A549 (cell line): ENCODE results near the gene AKAP6. TPM values are rescaled to one million over a fixed set of nuclear protein-coding genes. Genes with fewer than 3 reads are reported as not detected.

Experiments used
- ATAC-seq, 2 experiments: fragments of 200-7000 bp in 1 of 2; fragments of >200 bp in 1 of 2; cut with Nextera tagmentation in 1 of 2; cut with Tn5 transposase in 1 of 2; 3 replicates each; pipeline versions ENCODE4 v1.8.0 to v1.9.1; 2018 to 2020; ENCODE audit warnings: mild to moderate bottlenecking in 1 of 2, moderate library complexity in 1 of 2
- CTCF ChIA-PET: fragments of 300-600 bp; sonication (Branson Sonifier 250); formaldehyde crosslinking; extraction: SDS; loops from one replicate; lab custom pipeline; 2021; ENCODE audit warnings: antibody characterized with exemption, inconsistent platforms; lab: Yijun Ruan, JAX
- POLR2A ChIA-PET: fragments of 350-600 bp; formaldehyde crosslinking; extraction: SDS; loops from one replicate; lab custom pipeline; 2021; ENCODE audit warnings: antibody characterized with exemption, inconsistent platforms; lab: Yijun Ruan, JAX
- DNase-seq, 2 experiments: peaks; one replicate each; pipeline versions ENCODE4 v3.0.0 to v3.0.0-alpha.2; 2011 to 2016; ENCODE audit warnings: low read depth in 1 of 2, low spot score in 1 of 2
- FAIRE-seq: peaks from 2 replicates; lab custom pipeline; 2011; peaks lifted over from hg19 to GRCh38; lab: Jason Lieb, UNC
- H3K27ac ChIP-seq, 2 experiments: fragments of >200 bp; sonication (Bioruptor Twin); formaldehyde crosslinking; 3 replicates each; pipeline ENCODE4 v1.5.1; 2016 to 2017
- H3K4me1 ChIP-seq: fragments of >200 bp; sonication (Bioruptor Twin); formaldehyde crosslinking; 3 replicates; pipeline ENCODE4 v1.6.1; 2016
- H3K4me2 ChIP-seq: fragments of >200 bp; sonication (Bioruptor Twin); formaldehyde crosslinking; 3 replicates; pipeline ENCODE4 v1.6.1; 2016
- H3K4me3 ChIP-seq: fragments of >200 bp; sonication (Bioruptor Twin); formaldehyde crosslinking; 3 replicates; pipeline ENCODE4 v1.5.1; 2016
- H3K9me3 ChIP-seq: fragments of >200 bp; sonication (Bioruptor Twin); formaldehyde crosslinking; 3 replicates; pipeline ENCODE4 v1.6.1; 2016
- BCL3 ChIP-seq: fragments of >200 bp; sonication (Bioruptor Twin); formaldehyde crosslinking; IDR thresholded peaks from 3 replicates; pipeline ENCODE4 v1.6.1; 2016
- CBX8 ChIP-seq: fragments of 200-600 bp; sonication (generic); IDR thresholded peaks from 2 replicates; pipeline ENCODE4 v1.6.1; 2016
- CEBPB ChIP-seq, 2 experiments: fragments of >200 bp in 1 of 2; sonication (Bioruptor Twin) in 1 of 2; formaldehyde crosslinking in 1 of 2; IDR thresholded peaks; 2 replicates each; pipeline ENCODE4 v1.6.1; 2012 to 2016
- CHD2 ChIP-seq: fragments of 150-350 bp; IDR thresholded peaks from 2 replicates; pipeline ENCODE4 v1.6.1; 2014; ENCODE audit warnings: low read length; ENCODE audit not compliant: partially characterized antibody
- CHD4 ChIP-seq: fragments of 200-600 bp; sonication (generic); IDR thresholded peaks from 2 replicates; pipeline ENCODE4 v1.6.1; 2016; ENCODE audit warnings: antibody characterized with exemption, mild to moderate bottlenecking, borderline replicate concordance
- FOSB ChIP-seq: fragments of 250-450 bp; sonication (Bioruptor Pico); IDR thresholded peaks from 2 replicates; pipeline ENCODE4 v1.5.0; 2020; ENCODE audit warnings: mild to moderate bottlenecking, moderate library complexity
- GATA3 ChIP-seq: IDR thresholded peaks from 2 replicates; pipeline ENCODE4 v1.6.1; 2012; ENCODE audit warnings: borderline replicate concordance
- HDAC2 ChIP-seq: fragments of 200-600 bp; sonication (generic); IDR thresholded peaks from 2 replicates; pipeline ENCODE4 v1.6.1; 2016
- HEYL ChIP-seq: fragments of 250-450 bp; sonication (Bioruptor Pico); IDR thresholded peaks from 2 replicates; pipeline ENCODE4 v1.8.0; 2021; ENCODE audit warnings: mild to moderate bottlenecking, moderate library complexity
- HOXB13 ChIP-seq: fragments of 250-450 bp; sonication (Bioruptor Pico); IDR thresholded peaks from 2 replicates; pipeline ENCODE4 v1.5.0; 2020; ENCODE audit warnings: low read depth, mild to moderate bottlenecking, moderate library complexity
- HOXB5 ChIP-seq: fragments of 250-450 bp; sonication (Bioruptor Pico); IDR thresholded peaks from 2 replicates; pipeline ENCODE4 v1.5.0; 2020; ENCODE audit warnings: mild to moderate bottlenecking, moderate library complexity
- JUN ChIP-seq, 2 experiments: fragments of >200 bp; sonication (Bioruptor Twin); formaldehyde crosslinking; IDR thresholded peaks; 2 replicates in 1 of 2; 3 replicates in 1 of 2; pipeline ENCODE4 v1.6.1; 2016 to 2017
- JUNB ChIP-seq: fragments of >200 bp; sonication (Bioruptor Twin); formaldehyde crosslinking; IDR thresholded peaks from 2 replicates; pipeline ENCODE4 v1.6.1; 2016
- MAFK ChIP-seq: fragments of 450-650 bp; IDR thresholded peaks from 2 replicates; pipeline ENCODE4 v1.6.1; 2014; ENCODE audit not compliant: partially characterized antibody
- MAX ChIP-seq: IDR thresholded peaks from 2 replicates; pipeline ENCODE4 v1.6.1; 2012
- MYC ChIP-seq: IDR thresholded peaks from 2 replicates; pipeline ENCODE4 v1.6.1; 2012; ENCODE audit warnings: mild to moderate bottlenecking, inconsistent platforms, low read length, improper control_type of control experiment, borderline replicate concordance
- NFE2L2 ChIP-seq: fragments of 150-350 bp; conservative IDR thresholded peaks from 2 replicates; pipeline ENCODE4 v1.6.1; 2014; ENCODE audit warnings: low read length
- NPAS2 ChIP-seq: fragments of 250-450 bp; sonication (Bioruptor Pico); IDR thresholded peaks from 2 replicates; pipeline ENCODE4 v1.8.0; 2022; ENCODE audit warnings: mild to moderate bottlenecking, moderate library complexity, borderline replicate concordance
- PHF8 ChIP-seq: fragments of 200-600 bp; sonication (generic); IDR thresholded peaks from 2 replicates; pipeline ENCODE4 v1.6.1; 2016; ENCODE audit warnings: low read depth, mild to moderate bottlenecking, antibody characterized with exemption, moderate library complexity, borderline replicate concordance
- RAD21 ChIP-seq, 2 experiments: fragments of >200 bp in 1 of 2; sonication (Bioruptor Twin) in 1 of 2; formaldehyde crosslinking in 1 of 2; IDR thresholded peaks in 1 of 2; conservative IDR thresholded peaks in 1 of 2; 2 replicates in 1 of 2; 3 replicates in 1 of 2; pipeline ENCODE4 v1.6.1; 2012 to 2018; ENCODE audit warnings: inconsistent platforms in 1 of 2
- RCOR1 ChIP-seq: fragments of 150-350 bp; IDR thresholded peaks from 2 replicates; pipeline ENCODE4 v1.6.1; 2014; ENCODE audit warnings: antibody characterized with exemption, low read length, low read depth
- RFX5 ChIP-seq: fragments of 450-650 bp; IDR thresholded peaks from 2 replicates; pipeline ENCODE4 v1.7.1; 2014; ENCODE audit warnings: antibody characterized with exemption, mild to moderate bottlenecking, moderate library complexity
- RNF2 ChIP-seq: fragments of 200-600 bp; sonication (generic); IDR thresholded peaks from 2 replicates; pipeline ENCODE4 v1.6.1; 2016; ENCODE audit warnings: low read depth, mild to moderate bottlenecking, antibody characterized with exemption, moderate library complexity, borderline replicate concordance
- SREBF2 ChIP-seq: fragments of 450-650 bp; IDR thresholded peaks from 2 replicates; pipeline ENCODE4 v1.6.1; 2014; ENCODE audit warnings: mild to moderate bottlenecking, moderate library complexity
- USF2 ChIP-seq: fragments of 450-650 bp; IDR thresholded peaks from 2 replicates; pipeline ENCODE4 v1.6.1; 2014; ENCODE audit warnings: antibody characterized with exemption
- ZNF302 ChIP-seq: fragments of 250-450 bp; sonication (Bioruptor Pico); IDR thresholded peaks from 2 replicates; pipeline ENCODE4 v1.9.0; 2021; ENCODE audit warnings: inconsistent platforms, mild to moderate bottlenecking, moderate library complexity
- ZSCAN20 ChIP-seq: fragments of 250-450 bp; sonication (Bioruptor Pico); IDR thresholded peaks from 2 replicates; pipeline ENCODE4 v1.8.0; 2022; ENCODE audit warnings: mild to moderate bottlenecking, moderate library complexity
- WGBS: methylation state at CpG from one replicate; pipeline ENCODE4 v1.1.6; 2017; ENCODE audit errors: missing lambda C conversion rate; 5-methylcytosine and 5-hydroxymethylcytosine counted together
- polyA plus RNA-seq, 4 experiments: library from polyadenylated mRNA; depleted of rRNA in 3 of 4; stranded (reverse); fragments of >200 nt; fragmentation: RNase III in 1 of 4; extraction: RNeasy Plus Mini Kit Qiagen cat#74134 plus additional on column Dnase treatment in 1 of 4; gene quantifications; 2 replicates in 3 of 4; 3 replicates in 1 of 4; pipeline ENCODE4 v1.2.3, GENCODE V29; 2011 to 2017
- TF ChIP-seq, protein P1 (sequence below): fragments of 150-350 bp; IDR thresholded peaks from 2 replicates; pipeline ENCODE4 v1.6.1; 2014; ENCODE audit warnings: low read depth, mild to moderate bottlenecking, low read length
- TF ChIP-seq, protein P2 (sequence below): fragments of 250-450 bp; sonication (Bioruptor Pico); IDR thresholded peaks from 2 replicates; pipeline ENCODE4 v1.5.0; 2020; ENCODE audit warnings: low read depth, mild to moderate bottlenecking, moderate library complexity
- TF ChIP-seq, protein P3 (sequence below): IDR thresholded peaks from 2 replicates; pipeline ENCODE4 v1.6.1; 2012; ENCODE audit warnings: low read depth, borderline replicate concordance

The AKAP6 gene
- polyA plus RNA-seq, 2 of the 4 experiments (the other 2 are of a cell fraction): 0.27 to 1.9 TPM

DNA sequence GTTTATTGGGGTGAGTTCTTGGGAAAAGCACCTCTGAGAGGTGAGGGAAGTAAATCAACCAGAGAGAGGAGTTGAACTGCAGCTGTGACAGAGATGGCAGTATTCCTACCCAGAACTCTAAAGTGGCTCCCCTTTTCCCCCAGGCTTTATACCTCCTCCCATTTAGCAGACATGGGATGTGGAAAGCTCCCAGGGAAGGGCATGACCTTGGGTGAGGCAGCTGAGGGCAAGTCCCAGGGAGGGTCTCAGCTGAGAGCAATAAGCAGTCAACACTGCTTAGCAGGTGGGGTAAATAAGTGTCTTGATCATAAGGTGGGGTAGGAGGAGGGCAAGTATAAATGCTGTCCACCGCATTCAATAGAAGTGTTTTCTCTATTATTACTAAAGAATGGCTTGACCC lies 143.0 kb downstream of the AKAP6 start:
- Histone ChIP-seq H3K9me3 (no peaks in the 10 kb centered on the region), H3K4me3 (no peak overlapping the region), H3K27ac (peak overlapping the region; percentile 72 to 79), H3K4me1 (peaks cover 48% of the 10 kb centered on the region), H3K4me2 (peak overlapping the region; percentile 72)
- 100% methylated on average over 1 of the region's 1 CpG for WGBS
- FAIRE-seq (no peak), ATAC-seq (no peak), DNase-seq (no peak)
- ChIA-PET CTCF (interaction anchor here (0.6 to 2.9 kb wide), 5 partner anchors 42 to 550 kb away, joined by 3 to 7 read pairs (median 3); no protein-coding TSS in a partner anchor), POLR2A (interaction anchor here (0.8 kb wide), 1 partner anchor 396 kb away, joined by 7 read pairs; no protein-coding TSS in a partner anchor)
- no peak for TF ChIP-seq MAFK
- no peak for TF ChIP-seq ZSCAN20
- no peak for TF ChIP-seq RFX5
- TF ChIP-seq MAX: no peak
- no peak for TF ChIP-seq JUNB
- TF ChIP-seq PHF8: no peak
- no peak for TF ChIP-seq NPAS2 (CRISPR knock-in tag)
- TF ChIP-seq CHD4: no peak
- TF ChIP-seq USF2: no peak
- no peak for TF ChIP-seq HDAC2
- TF ChIP-seq HOXB13 (CRISPR knock-in tag): no peak
- TF ChIP-seq CEBPB (IDR thresholded peaks at IDR 0.05): no peak
- no peak for TF ChIP-seq FOSB (CRISPR knock-in tag)
- no peak for TF ChIP-seq JUN (IDR thresholded peaks at IDR 0.05)
- TF ChIP-seq CHD2: no peak
- no peak for TF ChIP-seq NFE2L2
- no peak for TF ChIP-seq CBX8
- no peak for TF ChIP-seq HOXB5 (CRISPR knock-in tag)
- TF ChIP-seq BCL3: no peak

- CTCF ChIA-PET: interaction anchor here (0.9 to 2.9 kb wide), 4 partner anchors 41 to 222 kb away, joined by 3 to 7 read pairs (median 5); no protein-coding TSS in a partner anchor
- Histone ChIP-seq H3K4me3 (no peak overlapping the region), H3K4me2 (peak overlapping the region; percentile 72), H3K27ac (peak overlapping the region; percentile 72 to 79), H3K9me3 (no peaks in the 10 kb centered on the region), H3K4me1 (peaks cover 48% of the 10 kb centered on the region)
- POLR2A ChIA-PET: interaction anchor here (0.8 to 1.3 kb wide), 4 partner anchors 36 to 396 kb away, joined by 3 to 12 read pairs (median 5); no protein-coding TSS in a partner anchor
- ATAC-seq: peak; percentile 41 to 71; a peak in 4 of 6 replicates
- peak in 1 of 2 experiments; percentile 6 for DNase-seq
- no peak for FAIRE-seq
- WGBS: 28% methylated on average over 4 of the region's 4 CpGs
- TF ChIP-seq CHD4 (no peak), GATA3 (no peak), NPAS2 (CRISPR knock-in tag) (no peak), RCOR1 (no peak), RNF2 (no peak), SREBF2 (no peak), CBX8 (no peak), NFE2L2 (no peak), FOSB (CRISPR knock-in tag) (no peak), HEYL (CRISPR knock-in tag) (no peak), CEBPB (IDR thresholded peaks at IDR 0.05) (no peak), ZNF302 (CRISPR knock-in tag) (no peak), MYC (no peak), RAD21 (conservative IDR thresholded peaks at IDR 0.05 in 1 of 2, IDR thresholded peaks at IDR 0.05 in 1 of 2) (no peak)
- TF ChIP-seq, protein P1, sequence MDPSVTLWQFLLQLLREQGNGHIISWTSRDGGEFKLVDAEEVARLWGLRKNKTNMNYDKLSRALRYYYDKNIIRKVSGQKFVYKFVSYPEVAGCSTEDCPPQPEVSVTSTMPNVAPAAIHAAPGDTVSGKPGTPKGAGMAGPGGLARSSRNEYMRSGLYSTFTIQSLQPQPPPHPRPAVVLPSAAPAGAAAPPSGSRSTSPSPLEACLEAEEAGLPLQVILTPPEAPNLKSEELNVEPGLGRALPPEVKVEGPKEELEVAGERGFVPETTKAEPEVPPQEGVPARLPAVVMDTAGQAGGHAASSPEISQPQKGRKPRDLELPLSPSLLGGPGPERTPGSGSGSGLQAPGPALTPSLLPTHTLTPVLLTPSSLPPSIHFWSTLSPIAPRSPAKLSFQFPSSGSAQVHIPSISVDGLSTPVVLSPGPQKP: no peak
- TF ChIP-seq, protein P2, sequence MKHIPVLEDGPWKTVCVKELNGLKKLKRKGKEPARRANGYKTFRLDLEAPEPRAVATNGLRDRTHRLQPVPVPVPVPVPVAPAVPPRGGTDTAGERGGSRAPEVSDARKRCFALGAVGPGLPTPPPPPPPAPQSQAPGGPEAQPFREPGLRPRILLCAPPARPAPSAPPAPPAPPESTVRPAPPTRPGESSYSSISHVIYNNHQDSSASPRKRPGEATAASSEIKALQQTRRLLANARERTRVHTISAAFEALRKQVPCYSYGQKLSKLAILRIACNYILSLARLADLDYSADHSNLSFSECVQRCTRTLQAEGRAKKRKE (CRISPR knock-in tag): no peak
- TF ChIP-seq, protein P3, sequence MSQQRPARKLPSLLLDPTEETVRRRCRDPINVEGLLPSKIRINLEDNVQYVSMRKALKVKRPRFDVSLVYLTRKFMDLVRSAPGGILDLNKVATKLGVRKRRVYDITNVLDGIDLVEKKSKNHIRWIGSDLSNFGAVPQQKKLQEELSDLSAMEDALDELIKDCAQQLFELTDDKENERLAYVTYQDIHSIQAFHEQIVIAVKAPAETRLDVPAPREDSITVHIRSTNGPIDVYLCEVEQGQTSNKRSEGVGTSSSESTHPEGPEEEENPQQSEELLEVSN: no peak
- TF ChIP-seq, all 56 proteins: peak for 0
Measured at GRCh38 chr14:32472512-32473463, 143.7 kb downstream of the AKAP6 start.
